SK-N-SH (cell line): ENCODE data around the gene SYCE1. TPM values are rescaled to one million over a fixed set of nuclear protein-coding genes. Genes with fewer than 3 reads are reported as not detected.

ENCODE experiments used
- CTCF ChIA-PET: fragments of 300-600, 350-600 bp; formaldehyde crosslinking; extraction: SDS; loops from one replicate; lab custom pipeline; 2021; lab: Yijun Ruan, JAX
- POLR2A ChIA-PET: fragments of 350-600 bp; sonication (Branson Sonifier 250); formaldehyde crosslinking; extraction: SDS; loops from one replicate; lab custom pipeline; 2020; ENCODE audit warnings: antibody characterized with exemption, inconsistent platforms; lab: Yijun Ruan, JAX
- DNase-seq: peaks from one replicate; pipeline ENCODE4 v3.0.0; 2012
- H2AFZ ChIP-seq: fragments of 200-600 bp; sonication (generic); 2 replicates; pipeline ENCODE4 v1.8.1; 2016; ENCODE audit warnings: antibody characterized with exemption, mild to moderate bottlenecking, low read depth
- H3F3A ChIP-seq: fragments of 200-600 bp; sonication (generic); replicated peaks from 2 replicates; pipeline ENCODE3; 2016; ENCODE audit warnings: antibody characterized with exemption, mild to moderate bottlenecking; ENCODE audit not compliant: insufficient read depth
- H3K27ac ChIP-seq, 2 experiments: fragments of 200-500 bp in 1 of 2; fragments of 200-600 bp in 1 of 2; sonication (Bioruptor generic) in 1 of 2; sonication (generic), shearing (Covaris generic) in 1 of 2; 2 replicates each; pipeline versions ENCODE4 v1.5.1 to v1.6.1; 2014 to 2016; ENCODE audit warnings: low read depth in 2 of 2, inconsistent platforms in 1 of 2, low read length in 1 of 2, mild to moderate bottlenecking in 1 of 2, mixed read lengths in 1 of 2
- H3K27me3 ChIP-seq: fragments of 200-600 bp; sonication (generic), shearing (Covaris generic); 2 replicates; pipeline ENCODE4 v1.6.1; 2016; ENCODE audit warnings: mixed run types; ENCODE audit not compliant: insufficient read depth
- H3K36me3 ChIP-seq, 2 experiments: fragments of 200-500 bp in 1 of 2; fragments of 200-600 bp in 1 of 2; sonication (Bioruptor generic) in 1 of 2; sonication (generic) in 1 of 2; replicated peaks in 1 of 2; 2 replicates each; pipeline versions ENCODE3 to v1.5.1; 2014 to 2016; ENCODE audit warnings: low read length in 1 of 2, mild to moderate bottlenecking in 1 of 2; ENCODE audit not compliant: insufficient read depth in 2 of 2, control insufficient read depth in 1 of 2
- H3K4me1 ChIP-seq, 2 experiments: fragments of 200-500 bp in 1 of 2; fragments of 200-600 bp in 1 of 2; sonication (Bioruptor generic) in 1 of 2; sonication (generic), shearing (Covaris generic) in 1 of 2; 2 replicates each; pipeline versions ENCODE4 v1.5.1 to v1.6.1; 2014 to 2016; ENCODE audit warnings: low read depth in 1 of 2, low read length in 1 of 2, mixed run types in 1 of 2; ENCODE audit not compliant: insufficient read depth in 2 of 2, control insufficient read depth in 1 of 2
- H3K4me2 ChIP-seq: fragments of 200-600 bp; sonication (generic), shearing (Covaris generic); 2 replicates; pipeline ENCODE4 v1.6.1; 2017; ENCODE audit warnings: mixed run types
- H3K4me3 ChIP-seq, 2 experiments: fragments of 200-500 bp in 1 of 2; fragments of 200-600 bp in 1 of 2; sonication (Bioruptor generic) in 1 of 2; sonication (generic), shearing (Covaris generic) in 1 of 2; 2 replicates each; pipeline versions ENCODE4 v1.5.1 to v1.8.1; 2014 to 2016; ENCODE audit warnings: low read depth in 2 of 2, inconsistent platforms in 1 of 2, low read length in 1 of 2, mild to moderate bottlenecking in 1 of 2, mixed read lengths in 1 of 2, moderate library complexity in 1 of 2
- H3K79me2 ChIP-seq: fragments of 200-600 bp; sonication (generic); 2 replicates; pipeline ENCODE4 v1.8.1; 2017; ENCODE audit warnings: mild to moderate bottlenecking; ENCODE audit not compliant: insufficient read depth
- H3K9ac ChIP-seq: fragments of 200-600 bp; sonication (generic); 2 replicates; pipeline ENCODE4 v1.6.1; 2017; ENCODE audit warnings: mixed run types
- H3K9me2 ChIP-seq: fragments of 200-600 bp; sonication (generic); 2 replicates; pipeline ENCODE4 v1.6.1; 2017; ENCODE audit warnings: mixed run types
- H3K9me3 ChIP-seq: fragments of 200-600 bp; sonication (generic); 2 replicates; pipeline ENCODE4 v1.6.1; 2017; ENCODE audit warnings: mixed run types, mild to moderate bottlenecking, moderate library complexity
- H4K20me1 ChIP-seq: fragments of 200-600 bp; sonication (generic); 2 replicates; pipeline ENCODE4 v1.6.1; 2017; ENCODE audit warnings: mild to moderate bottlenecking, mixed run types; ENCODE audit not compliant: insufficient read depth
- ELF1 ChIP-seq: IDR thresholded peaks from 2 replicates; pipeline ENCODE4 v1.4.0; 2012
- FOSL2 ChIP-seq: IDR thresholded peaks from 2 replicates; pipeline ENCODE4 v1.4.0; 2012; ENCODE audit warnings: low read depth, mild to moderate bottlenecking, moderate library complexity, borderline replicate concordance
- GATA2 ChIP-seq: sonication (generic); formaldehyde crosslinking; IDR thresholded peaks from 2 replicates; pipeline ENCODE4 v1.5.0; 2020; ENCODE audit warnings: mild to moderate bottlenecking, missing genetic modification reagents
- MEF2A ChIP-seq: IDR thresholded peaks from 2 replicates; pipeline ENCODE4 v1.4.0; 2012; ENCODE audit warnings: low read depth, borderline replicate concordance
- NFIC ChIP-seq: IDR thresholded peaks from 2 replicates; pipeline ENCODE4 v1.4.0; 2012; ENCODE audit warnings: borderline replicate concordance
- PBX3 ChIP-seq: IDR thresholded peaks from 2 replicates; pipeline ENCODE4; 2012
- TAF1 ChIP-seq: IDR thresholded peaks from 2 replicates; pipeline ENCODE4 v1.6.1; 2012; ENCODE audit warnings: low read depth, mild to moderate bottlenecking, low read length, moderate library complexity, borderline replicate concordance
- TCF12 ChIP-seq: IDR thresholded peaks from 2 replicates; pipeline ENCODE4 v1.4.0; 2012
- USF1 ChIP-seq: IDR thresholded peaks from 2 replicates; pipeline ENCODE4 v1.4.0; 2012; ENCODE audit warnings: low read depth, borderline replicate concordance
- USF2 ChIP-seq: fragments of 150-350 bp; IDR thresholded peaks from 2 replicates; pipeline ENCODE4 v1.6.1; 2017; ENCODE audit warnings: antibody characterized with exemption, low read length, low read depth, borderline replicate concordance
- WGBS: methylation state at CpG from one replicate; pipeline ENCODE4 v1.1.6; 2017; ENCODE audit warnings: low lambda C conversion rate; 5-methylcytosine and 5-hydroxymethylcytosine counted together
- polyA plus RNA-seq, 3 experiments: library from polyadenylated mRNA; depleted of rRNA; stranded (reverse); fragments of >200 nt; gene quantifications; 2 replicates each; pipeline ENCODE4 v1.2.3, GENCODE V29; 2012

Gene SYCE1
- not detected in 2 replicates for polyA plus RNA-seq (2012; rRNA removed)
- polyA plus RNA-seq (2012; cell fraction: cytosol; rRNA removed): not detected in 2 replicates
- polyA plus RNA-seq (2012; cell fraction: nucleus; rRNA removed): not detected in 2 replicates

- Histone ChIP-seq H3K9me2 (no peaks in the 10 kb centered on the region), H3K79me2 (no peaks in the 10 kb centered on the region), H2AFZ (no peak within 1 kb of the TSS), H3K9me3 (no peaks in the 10 kb centered on the region), H3K4me2 (no peak within 1 kb of the TSS), H3K27me3 (0 out of 2 replicates have a peak, but pooled peaks cover 4% of the 10 kb centered on the region), H4K20me1 (no peaks in the 10 kb centered on the region), H3K27ac (no peak within 1 kb of the TSS), H3K36me3 (no peaks in the 10 kb centered on the region), H3K4me1 (no peaks in the 10 kb centered on the region), H3F3A (no peaks in the 10 kb centered on the region), H3K9ac (no peak within 1 kb of the TSS), H3K4me3 (no peak within 1 kb of the TSS)
- WGBS: 85% methylated on average over 60 of the region's 77 CpGs
- POLR2A ChIA-PET: no interaction called here
- CTCF ChIA-PET: interaction anchor here (1.1 kb wide), 1 partner anchor 12 kb away, joined by 3 read pairs; no protein-coding TSS in a partner anchor
- no peak for DNase-seq
- no peak for TF ChIP-seq ELF1
- no peak for TF ChIP-seq USF1
- no peak for TF ChIP-seq PBX3
- no peak for TF ChIP-seq MEF2A
- no peak for TF ChIP-seq GATA2 (CRISPR knock-in tag)
- TF ChIP-seq USF2: no peak
These were observed at the start of gene SYCE1 for GRCh38 chr10:133565441-133566294. SYCE1 (minus strand) TSS chr10:133565583; CDS start chr10:133565529, 54 bp downstream.

- Histone ChIP-seq H3K4me1 (no peaks in the 10 kb centered on the region), H3K9ac (no peak overlapping the region)
- TF ChIP-seq TCF12 (no peak), FOSL2 (no peak), TAF1 (no peak), NFIC (no peak)
- TF ChIP-seq, all 33 proteins: peak for 0
- H3K36me3 ChIP-seq: no peaks in the 10 kb centered on the region
- peaks cover 8% of the 10 kb centered on the region; the same call in 1 of the 2 replicates for H3K27me3 ChIP-seq
- H3F3A ChIP-seq: no peaks in the 10 kb centered on the region
- 72% methylated on average over 9 of the region's 10 CpGs for WGBS
- H2AFZ ChIP-seq: no peak overlapping the region
- H3K4me3 ChIP-seq: no peak overlapping the region
- no peaks in the 10 kb centered on the region for H4K20me1 ChIP-seq
- ChIA-PET CTCF (interaction anchor here (1.1 to 2.5 kb wide), 4 partner anchors 14 to 285 kb away, joined by 3 to 11 read pairs (median 4); no protein-coding TSS in a partner anchor), POLR2A (no interaction called here)
- H3K4me2 ChIP-seq: no peak overlapping the region
- DNase-seq: no peak
- H3K27ac ChIP-seq: no peak overlapping the region
- no peaks in the 10 kb centered on the region for H3K9me3 ChIP-seq
- H3K79me2 ChIP-seq: no peaks in the 10 kb centered on the region
- no peaks in the 10 kb centered on the region for H3K9me2 ChIP-seq
These were observed 49.6 kb upstream of the SYCE1 start for GRCh38 chr10:133614830-133615580.
